ENCODE data around the gene CUL7.

Gene CUL7

DNA sequence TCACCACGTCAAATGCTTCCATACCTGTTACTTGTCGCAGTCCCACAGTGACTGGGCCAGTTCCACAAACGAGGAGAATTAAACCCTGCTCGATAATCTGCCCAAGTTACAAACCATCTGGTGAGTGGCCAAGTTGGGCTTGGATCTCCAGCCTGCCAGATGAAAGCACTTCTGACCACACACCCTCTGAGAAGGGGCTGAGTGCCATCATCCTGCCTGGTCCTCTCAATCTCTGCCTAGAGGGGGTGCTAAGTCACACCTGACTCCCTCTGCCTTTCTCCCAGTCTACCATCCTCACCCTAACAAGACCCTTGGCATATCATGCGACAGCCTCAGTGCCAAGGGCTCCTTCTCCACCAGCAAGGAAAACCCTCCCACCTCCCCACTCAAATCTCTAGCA is 16.5 kb downstream of the CUL7 start:
- DNase-seq (ENCODE audit: extremely low read depth, low read depth): no peak
- TF ChIP-seq, protein P1, sequence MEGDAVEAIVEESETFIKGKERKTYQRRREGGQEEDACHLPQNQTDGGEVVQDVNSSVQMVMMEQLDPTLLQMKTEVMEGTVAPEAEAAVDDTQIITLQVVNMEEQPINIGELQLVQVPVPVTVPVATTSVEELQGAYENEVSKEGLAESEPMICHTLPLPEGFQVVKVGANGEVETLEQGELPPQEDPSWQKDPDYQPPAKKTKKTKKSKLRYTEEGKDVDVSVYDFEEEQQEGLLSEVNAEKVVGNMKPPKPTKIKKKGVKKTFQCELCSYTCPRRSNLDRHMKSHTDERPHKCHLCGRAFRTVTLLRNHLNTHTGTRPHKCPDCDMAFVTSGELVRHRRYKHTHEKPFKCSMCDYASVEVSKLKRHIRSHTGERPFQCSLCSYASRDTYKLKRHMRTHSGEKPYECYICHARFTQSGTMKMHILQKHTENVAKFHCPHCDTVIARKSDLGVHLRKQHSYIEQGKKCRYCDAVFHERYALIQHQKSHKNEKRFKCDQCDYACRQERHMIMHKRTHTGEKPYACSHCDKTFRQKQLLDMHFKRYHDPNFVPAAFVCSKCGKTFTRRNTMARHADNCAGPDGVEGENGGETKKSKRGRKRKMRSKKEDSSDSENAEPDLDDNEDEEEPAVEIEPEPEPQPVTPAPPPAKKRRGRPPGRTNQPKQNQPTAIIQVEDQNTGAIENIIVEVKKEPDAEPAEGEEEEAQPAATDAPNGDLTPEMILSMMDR (IDR thresholded peaks at IDR 0.05; ENCODE audit: low read depth, low read length, missing control alignments): no peak
- no peak overlapping the region for H3K4me3 ChIP-seq (replicated peaks; ENCODE audit: low read depth, low read length)

DNA sequence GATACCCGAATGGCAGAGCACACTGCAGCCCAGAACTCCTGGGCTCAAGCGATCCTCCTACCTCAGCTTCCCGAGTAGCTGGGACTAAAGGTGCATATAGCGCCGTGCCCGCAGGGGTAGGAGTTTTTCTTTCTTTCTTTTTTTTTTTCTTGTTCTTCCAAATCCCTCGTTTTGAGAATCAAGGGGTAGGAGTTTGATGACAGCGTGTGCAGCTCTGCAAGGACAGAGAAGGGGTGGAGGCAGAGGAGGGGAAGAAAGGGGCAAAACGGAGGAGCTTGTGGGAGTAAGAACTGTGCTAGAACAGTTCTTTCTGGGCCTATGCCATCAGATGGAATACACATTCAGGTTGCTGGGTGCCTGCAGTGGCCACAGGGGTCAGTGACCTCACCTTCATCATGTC is 16.9 kb downstream of the CUL7 start:
- no peak for DNase-seq (ENCODE audit: extremely low read depth, low read depth)
- TF ChIP-seq, protein P1 (IDR thresholded peaks at IDR 0.05; ENCODE audit: low read depth, low read length, missing control alignments): no peak
- H3K4me3 ChIP-seq (replicated peaks; ENCODE audit: low read depth, low read length): no peak overlapping the region

DNA sequence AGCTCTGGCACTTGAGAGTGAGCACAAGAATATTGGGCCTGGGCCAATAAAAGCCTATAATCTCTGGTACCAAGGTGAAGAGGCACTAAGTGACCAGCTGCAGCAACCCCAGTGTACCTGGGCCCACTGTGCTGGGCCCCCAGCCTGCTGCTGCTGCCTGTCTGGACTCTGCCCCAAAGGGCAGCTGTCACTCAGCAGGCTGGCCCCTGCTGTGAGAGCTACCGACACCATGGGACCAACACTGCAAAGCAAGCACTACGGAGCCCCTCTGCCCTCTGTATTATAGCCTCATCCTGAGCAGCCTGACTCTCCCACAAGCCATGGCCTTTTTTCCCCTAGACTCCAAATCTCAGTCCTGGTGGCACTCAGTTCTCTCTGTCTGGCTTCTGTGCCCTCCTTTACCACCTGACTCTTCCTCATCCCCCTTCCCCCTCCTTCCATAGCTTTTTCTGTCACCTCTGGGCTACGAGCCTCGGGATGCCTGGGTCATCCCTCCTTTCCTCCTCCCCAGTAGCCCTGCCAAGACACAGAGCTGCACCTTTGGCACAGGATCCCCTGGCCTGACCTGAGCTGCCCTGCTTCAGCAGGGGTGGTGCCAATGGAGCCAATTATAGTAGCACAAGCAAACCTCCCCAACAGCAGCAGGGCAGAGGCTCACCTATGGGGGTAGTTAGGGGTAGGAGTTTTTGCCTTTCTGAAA is 18.0 kb downstream of the CUL7 start:
- TF ChIP-seq, protein P1 (IDR thresholded peaks at IDR 0.05; ENCODE audit: low read depth, low read length, missing control alignments): no peak
- no peak overlapping the region for H3K4me3 ChIP-seq (replicated peaks; ENCODE audit: low read depth, low read length)
- no peak for DNase-seq (ENCODE audit: extremely low read depth, low read depth)

DNA sequence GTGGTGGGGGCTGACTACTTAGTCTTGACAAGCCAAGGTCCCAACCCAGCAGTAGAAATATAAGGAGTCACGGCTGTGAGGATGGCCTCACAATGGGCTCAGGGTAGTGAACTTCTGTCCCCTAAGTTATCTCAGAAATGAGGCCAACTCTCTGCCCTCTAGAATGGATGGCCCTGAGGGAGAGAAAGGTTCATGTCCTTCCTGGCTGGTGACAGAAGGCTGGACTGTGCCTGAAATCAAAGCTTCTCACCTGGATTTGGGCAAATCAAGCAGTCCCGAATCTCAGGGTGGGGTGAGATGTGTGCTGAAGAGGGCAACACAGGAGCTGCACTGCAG is 19.5 kb downstream of the CUL7 start:
- TF ChIP-seq, protein P1 (IDR thresholded peaks at IDR 0.05; ENCODE audit: low read depth, low read length, missing control alignments): no peak
- H3K4me3 ChIP-seq (replicated peaks; ENCODE audit: low read depth, low read length): no peak overlapping the region
- no peak for DNase-seq (ENCODE audit: extremely low read depth, low read depth)

DNA sequence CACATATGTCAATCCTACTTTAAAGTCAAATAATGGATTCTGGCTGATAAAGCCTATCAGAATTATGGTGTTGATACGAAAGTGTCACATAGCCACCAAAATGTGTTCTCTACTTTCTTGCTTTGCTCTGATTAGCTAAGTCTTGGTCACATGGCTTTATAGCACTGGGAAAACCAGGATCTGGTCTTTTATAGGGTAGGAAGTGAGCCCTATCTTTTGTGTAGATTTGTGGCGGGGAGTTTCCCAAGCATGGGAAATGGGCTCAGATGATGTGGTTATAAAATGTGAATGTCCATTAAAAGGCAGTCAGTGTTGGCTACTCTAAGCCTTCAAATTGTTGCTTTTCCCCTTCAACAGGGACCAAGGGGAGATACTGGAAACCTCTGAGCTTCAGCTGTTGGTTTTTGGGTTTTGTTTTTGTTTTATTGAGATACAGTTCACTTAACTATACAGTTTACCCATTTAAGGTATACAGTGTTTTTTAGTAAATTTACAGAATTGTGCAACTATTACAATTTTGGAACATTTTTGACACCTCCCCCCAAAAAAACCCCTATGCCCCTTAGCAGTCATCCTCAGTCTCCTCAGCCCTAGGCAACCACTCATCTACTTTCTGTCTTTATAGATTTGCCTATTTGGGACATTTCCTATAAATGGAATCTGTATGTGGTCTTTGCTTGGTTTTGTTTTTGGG is 20.0 kb downstream of the CUL7 start:
- no peak for DNase-seq (ENCODE audit: extremely low read depth, low read depth)
- TF ChIP-seq, protein P1 (IDR thresholded peaks at IDR 0.05; ENCODE audit: low read depth, low read length, missing control alignments): no peak
- H3K4me3 ChIP-seq (replicated peaks; ENCODE audit: low read depth, low read length): no peak overlapping the region

DNA sequence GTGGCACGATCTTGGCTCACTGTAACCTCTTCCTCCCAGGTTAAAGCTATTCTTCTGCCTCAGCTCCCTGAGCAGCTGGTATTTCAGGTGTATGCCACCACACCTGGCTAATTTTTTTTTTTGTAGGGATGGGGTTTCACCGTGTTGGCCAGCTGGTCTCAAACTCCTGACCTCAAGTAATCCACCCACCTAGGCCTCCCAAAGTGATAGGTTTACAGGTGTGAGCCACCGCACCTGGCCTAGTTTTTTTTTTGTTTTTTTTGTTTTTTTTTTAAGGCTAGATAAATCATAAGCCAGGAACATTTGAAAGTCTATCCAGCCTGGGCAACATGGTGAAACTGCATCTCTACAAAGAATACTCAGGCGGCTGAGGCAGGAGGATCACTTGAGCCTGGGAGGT is 21.3 kb downstream of the CUL7 start:
- H3K4me3 ChIP-seq (replicated peaks; ENCODE audit: low read depth, low read length): no peak overlapping the region
- no peak for DNase-seq (ENCODE audit: extremely low read depth, low read depth)
- TF ChIP-seq, protein P1 (IDR thresholded peaks at IDR 0.05; ENCODE audit: low read depth, low read length, missing control alignments): no peak
